Endothelial cell of umbilical vein (primary cell): ENCODE results near the gene DCK. TPM values are rescaled to one million over a fixed set of nuclear protein-coding genes. Genes with fewer than 3 reads are reported as not detected.
"Not testable (repeated sequence)": the region's sequence is repeated elsewhere in the genome, so short reads cannot be mapped to it uniquely, and the experiment has no call there.

Source experiments
- BruUV-seq: library from RNA; stranded (reverse); fragments of 400-500 nt; replicated peaks from 2 replicates; lab custom pipeline; 2021; lab: Mats Ljungman, UMichigan
- CTCF ChIA-PET: fragments of 300-600, 350-600 bp; sonication (Branson Sonifier 250); formaldehyde crosslinking; loops from one replicate; lab custom pipeline; 2021; ENCODE audit warnings: antibody characterized with exemption, inconsistent platforms; lab: Charles Lee
- POLR2A ChIA-PET: fragments of 300-600, 350-600 bp; sonication (Branson Sonifier 250); formaldehyde crosslinking; loops from one replicate; lab custom pipeline; 2021; ENCODE audit warnings: antibody characterized with exemption, inconsistent platforms; lab: Charles Lee
- DNase-seq: peaks from one replicate; pipeline ENCODE4 v3.0.0-alpha.2; 2011; ENCODE audit warnings: low read depth, low spot score
- FAIRE-seq: peaks from 2 replicates; lab custom pipeline; 2011; peaks lifted over from hg19 to GRCh38; lab: Jason Lieb, UNC
- H2AFZ ChIP-seq: 2 replicates; pipeline ENCODE4 v1.6.0; 2012; ENCODE audit warnings: low read depth, low read length, control low read depth, inconsistent platforms
- H3K27ac ChIP-seq: 2 replicates; pipeline ENCODE4 v1.5.1; 2011; ENCODE audit warnings: low read depth, mild to moderate bottlenecking, control low read depth, low read length, moderate library complexity; ENCODE audit not compliant: insufficient read depth
- H3K27me3 ChIP-seq, 2 experiments: 2 replicates each; pipeline versions ENCODE4 v1.6.0 to v1.6.1; 2011; ENCODE audit warnings: low read length in 2 of 2, mixed read lengths in 1 of 2; ENCODE audit not compliant: control insufficient read depth in 2 of 2, insufficient read depth in 2 of 2
- H3K36me3 ChIP-seq, 2 experiments: 2 replicates in 1 of 2; 3 replicates in 1 of 2; pipeline ENCODE4 v1.5.1; 2011; ENCODE audit warnings: low read length in 2 of 2, mild to moderate bottlenecking in 1 of 2, moderate library complexity in 1 of 2; ENCODE audit not compliant: control insufficient read depth in 2 of 2, insufficient read depth in 2 of 2; ENCODE audit errors: extremely low read depth in 1 of 2
- H3K4me1 ChIP-seq: 3 replicates; pipeline ENCODE4 v1.5.1; 2011; ENCODE audit warnings: mild to moderate bottlenecking, low read length; ENCODE audit not compliant: control insufficient read depth, insufficient read depth; ENCODE audit errors: extremely low read depth
- H3K4me2 ChIP-seq: 2 replicates; pipeline ENCODE4 v1.6.1; 2011; ENCODE audit warnings: low read length, control low read depth, mixed read lengths; ENCODE audit not compliant: insufficient read depth
- H3K4me3 ChIP-seq, 3 experiments: fragments of 200-600 bp in 1 of 3; sonication (generic), shearing (Covaris generic) in 1 of 3; replicated peaks in 1 of 3; 2 replicates each; pipeline ENCODE4 v1.5.1; 2011 to 2016; ENCODE audit warnings: control low read depth in 3 of 3, low read length in 3 of 3, mild to moderate bottlenecking in 2 of 3, inconsistent platforms in 1 of 3, low read depth in 1 of 3, moderate library complexity in 1 of 3; ENCODE audit not compliant: insufficient read depth in 1 of 3
- H3K79me2 ChIP-seq: 2 replicates; pipeline ENCODE4 v1.6.0; 2012; ENCODE audit warnings: low read length, inconsistent platforms; ENCODE audit not compliant: control insufficient read depth, insufficient read depth
- H3K9ac ChIP-seq: replicated peaks from 2 replicates; pipeline ENCODE3; 2011; ENCODE audit warnings: low read length, control low read depth; ENCODE audit not compliant: insufficient read depth; ENCODE audit errors: extremely low read depth
- H3K9me1 ChIP-seq: replicated peaks from 3 replicates; pipeline ENCODE4 v1.6.0; 2011; ENCODE audit warnings: mild to moderate bottlenecking, low read length; ENCODE audit not compliant: control insufficient read depth, insufficient read depth; ENCODE audit errors: extremely low read depth
- H3K9me3 ChIP-seq: replicated peaks from 2 replicates; pipeline ENCODE4 v1.5.1; 2012; ENCODE audit warnings: low read length, inconsistent platforms; ENCODE audit not compliant: control insufficient read depth, insufficient read depth
- H4K20me1 ChIP-seq: replicated peaks from 2 replicates; pipeline ENCODE3; 2011; ENCODE audit warnings: mild to moderate bottlenecking, low read length; ENCODE audit not compliant: control insufficient read depth, insufficient read depth; ENCODE audit errors: extremely low read depth
- EZH2 ChIP-seq: IDR thresholded peaks from 2 replicates; pipeline ENCODE4 v1.6.1; 2012; ENCODE audit warnings: borderline replicate concordance, low read depth, mild to moderate bottlenecking, moderate library complexity, low read length, inconsistent platforms; ENCODE audit not compliant: severe bottlenecking
- FOS ChIP-seq: IDR thresholded peaks from 2 replicates; pipeline ENCODE4 v1.6.1; 2011; ENCODE audit warnings: mild to moderate bottlenecking, low read length, moderate library complexity, borderline replicate concordance; ENCODE audit not compliant: insufficient read depth
- GATA2 ChIP-seq: IDR thresholded peaks from 2 replicates; pipeline ENCODE4 v1.7.0; 2011; ENCODE audit warnings: low read depth, mild to moderate bottlenecking, moderate library complexity, mixed read lengths, low read length; ENCODE audit not compliant: insufficient read length, insufficient read depth
- JUN ChIP-seq: IDR thresholded peaks from 2 replicates; pipeline ENCODE4 v1.6.1; 2011; ENCODE audit warnings: borderline replicate concordance, low read depth; ENCODE audit not compliant: insufficient read length, insufficient read depth
- MYC ChIP-seq: IDR thresholded peaks from one replicate; pipeline ENCODE4 v1.6.1; 2011; ENCODE audit warnings: mild to moderate bottlenecking, low read depth, low read length
- POLR2A ChIP-seq: IDR thresholded peaks from 2 replicates; pipeline ENCODE4 v1.6.1; 2012; ENCODE audit warnings: low read depth, mild to moderate bottlenecking, control low read depth, low read length
- POLR2AphosphoS5 ChIP-seq: IDR thresholded peaks from 2 replicates; pipeline ENCODE4 v1.6.1; 2012; ENCODE audit warnings: low read depth, mild to moderate bottlenecking, control low read depth, low read length, moderate library complexity; ENCODE audit not compliant: insufficient read depth
- dilution Hi-C: fragments of 300-500 bp; cut with MboI; formaldehyde crosslinking; loops from one replicate; pipeline ENCODE4 v1.15.0; 2019; ENCODE audit warnings: low sequenced_read_pairs; ENCODE audit not compliant: extremely low pct_ligation_motif_present
- intact Hi-C: fragments of 100-400 bp; cut with micrococcal nuclease; formaldehyde crosslinking; loops from one replicate; pipeline ENCODE4 v1.10.0; 2022
- polyA plus RNA-seq, 4 experiments: library from polyadenylated mRNA; depleted of rRNA in 3 of 4; stranded (reverse) in 3 of 4; unstranded in 1 of 4; fragments of >200 nt; gene quantifications; 2 replicates each; pipeline versions ENCODE4 v1.2.1 to v1.2.3, GENCODE V29; 2011 to 2012; ENCODE audit warnings: missing spikeins in 1 of 4
- total RNA-seq: library from RNA; stranded (reverse); gene quantifications from 2 replicates; pipeline ENCODE4 v1.2.3, GENCODE V29; 2021
- TF ChIP-seq, protein P1 (sequence below): IDR thresholded peaks from 2 replicates; pipeline ENCODE4 v1.6.1; 2011; ENCODE audit not compliant: insufficient read depth, insufficient read length
- TF ChIP-seq, protein P2 (sequence below), 2 donors: IDR thresholded peaks; 1 replicate in 1 of 2; 2 replicates in 1 of 2; pipeline ENCODE4 v1.5.1; 2011; ENCODE audit warnings: low read length in 2 of 2, mild to moderate bottlenecking in 2 of 2, moderate library complexity in 2 of 2, control low read depth in 1 of 2, inconsistent platforms in 1 of 2, low read depth in 1 of 2; ENCODE audit not compliant: insufficient read depth in 1 of 2; ENCODE audit errors: extremely low read depth in 1 of 2

Gene DCK
- total and polyA plus RNA-seq, 2 donors (not counting 3 experiments of a cell fraction or from before 2014, with no cell fraction given) = 4.8 to 19.9 TPM

DNA sequence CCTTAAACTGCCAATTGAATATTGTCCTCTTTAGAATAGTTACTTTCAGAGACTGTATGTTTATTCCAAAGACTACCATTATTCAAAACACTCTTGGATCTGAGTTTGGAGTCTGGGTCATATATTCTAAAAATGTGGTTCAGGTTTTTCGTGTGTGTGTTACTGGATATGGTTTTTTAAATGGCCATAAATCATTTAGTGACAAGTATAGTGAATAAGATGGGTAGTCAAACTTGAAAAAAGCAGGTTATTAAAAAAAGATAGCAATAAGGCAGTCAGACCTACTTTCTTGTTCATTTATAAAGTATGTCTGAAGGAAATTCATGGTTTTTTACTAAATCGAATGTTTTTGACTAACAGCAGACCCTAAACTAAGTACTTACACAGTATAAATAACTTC lies 59.3 kb downstream of the DCK start:
- no peak for FAIRE-seq
- intact Hi-C loops = no loop called here
- Histone ChIP-seq H4K20me1 (no peaks in the 10 kb centered on the region), H3K27me3 (no peaks in the 10 kb centered on the region), H3K36me3 (no peaks in the 10 kb centered on the region), H3K79me2 (no peaks in the 10 kb centered on the region), H3K9me1 (no peaks in the 10 kb centered on the region), H3K4me1 (no peaks in the 10 kb centered on the region), H3K4me2 (no peak overlapping the region), H3K27ac (no peak overlapping the region), H3K4me3 (no peak overlapping the region), H3K9me3 (no peaks in the 10 kb centered on the region), H3K9ac (no peak overlapping the region), H2AFZ (no peak overlapping the region)
- TF ChIP-seq POLR2AphosphoS5 = no peak
- no peak for TF ChIP-seq EZH2
- no peak for TF ChIP-seq FOS
- TF ChIP-seq GATA2 = no peak
- TF ChIP-seq JUN = no peak
- no peak for TF ChIP-seq POLR2A
- TF ChIP-seq, protein P1, sequence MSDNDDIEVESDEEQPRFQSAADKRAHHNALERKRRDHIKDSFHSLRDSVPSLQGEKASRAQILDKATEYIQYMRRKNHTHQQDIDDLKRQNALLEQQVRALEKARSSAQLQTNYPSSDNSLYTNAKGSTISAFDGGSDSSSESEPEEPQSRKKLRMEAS = no peak
- TF ChIP-seq, protein P2, sequence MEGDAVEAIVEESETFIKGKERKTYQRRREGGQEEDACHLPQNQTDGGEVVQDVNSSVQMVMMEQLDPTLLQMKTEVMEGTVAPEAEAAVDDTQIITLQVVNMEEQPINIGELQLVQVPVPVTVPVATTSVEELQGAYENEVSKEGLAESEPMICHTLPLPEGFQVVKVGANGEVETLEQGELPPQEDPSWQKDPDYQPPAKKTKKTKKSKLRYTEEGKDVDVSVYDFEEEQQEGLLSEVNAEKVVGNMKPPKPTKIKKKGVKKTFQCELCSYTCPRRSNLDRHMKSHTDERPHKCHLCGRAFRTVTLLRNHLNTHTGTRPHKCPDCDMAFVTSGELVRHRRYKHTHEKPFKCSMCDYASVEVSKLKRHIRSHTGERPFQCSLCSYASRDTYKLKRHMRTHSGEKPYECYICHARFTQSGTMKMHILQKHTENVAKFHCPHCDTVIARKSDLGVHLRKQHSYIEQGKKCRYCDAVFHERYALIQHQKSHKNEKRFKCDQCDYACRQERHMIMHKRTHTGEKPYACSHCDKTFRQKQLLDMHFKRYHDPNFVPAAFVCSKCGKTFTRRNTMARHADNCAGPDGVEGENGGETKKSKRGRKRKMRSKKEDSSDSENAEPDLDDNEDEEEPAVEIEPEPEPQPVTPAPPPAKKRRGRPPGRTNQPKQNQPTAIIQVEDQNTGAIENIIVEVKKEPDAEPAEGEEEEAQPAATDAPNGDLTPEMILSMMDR (IDR thresholded peaks at IDR 0.05; ENCODE audit: extremely low read depth in 1 of 2, insufficient read depth in 1 of 2, low read depth in 1 of 2, low read length in 2 of 2) = no peak
- no peak for TF ChIP-seq MYC
- no TSS peak for BruUV-seq
- CTCF ChIA-PET = no interaction called here
- POLR2A ChIA-PET = interaction anchor here (0.5 kb wide), 1 partner anchor 889 kb away, joined by 4 read pairs; no protein-coding TSS in a partner anchor
- no peak for DNase-seq
- dilution Hi-C loops = no loop called here

DNA sequence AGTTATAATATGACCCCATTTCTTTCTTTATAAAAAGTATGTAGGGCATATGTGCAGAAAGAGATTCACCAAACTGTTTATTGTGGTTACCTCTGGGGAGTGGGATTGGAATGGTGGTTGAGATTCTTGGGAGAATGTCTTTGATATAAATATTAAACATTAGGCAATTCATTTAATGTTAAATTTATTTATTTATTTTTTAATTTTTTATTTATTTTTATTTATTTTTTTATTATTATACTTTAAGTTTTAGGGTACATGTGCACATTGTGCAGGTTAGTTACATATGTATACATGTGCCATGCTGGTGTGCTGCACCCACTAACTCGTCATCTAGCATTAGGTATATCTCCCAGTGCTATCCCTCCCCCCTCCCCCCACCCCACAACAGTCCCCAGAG lies 60.2 kb downstream of the DCK start:
- H3K4me1 ChIP-seq, BruUV-seq, H3K79me2 ChIP-seq, H3K4me3 ChIP-seq, POLR2A ChIA-PET, H3K27ac ChIP-seq, H3K9me1 ChIP-seq, DNase-seq, H3K9me3 ChIP-seq, H3K27me3 ChIP-seq, H4K20me1 ChIP-seq, FAIRE-seq, CTCF ChIA-PET, H2AFZ ChIP-seq, H3K4me2 ChIP-seq, H3K9ac ChIP-seq, H3K36me3 ChIP-seq, intact Hi-C loops, dilution Hi-C loops: not testable (repeated sequence)

DNA sequence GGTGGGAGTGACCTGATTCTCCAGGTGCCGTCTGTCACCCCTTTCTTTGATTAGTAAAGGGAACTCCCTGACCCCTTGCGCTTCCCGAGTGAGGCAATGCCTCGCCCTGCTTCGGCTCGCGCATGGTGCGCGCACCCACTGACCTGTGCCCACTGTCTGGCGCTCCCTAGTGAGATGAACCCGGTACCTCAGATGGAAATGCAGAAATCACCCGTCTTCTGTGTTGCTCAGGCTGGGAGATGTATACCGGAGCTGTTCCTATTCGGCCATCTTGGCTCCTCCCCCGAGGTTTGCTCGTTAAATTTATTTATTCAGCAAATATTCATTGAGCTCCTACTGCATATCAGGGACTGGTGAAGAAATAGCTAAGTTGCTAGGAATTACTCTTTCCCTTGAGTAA lies 66.1 kb downstream of the DCK start:
- dilution Hi-C loops, H3K4me1 ChIP-seq, FAIRE-seq, H2AFZ ChIP-seq, H3K79me2 ChIP-seq, H3K9me1 ChIP-seq, BruUV-seq, H3K9me3 ChIP-seq, H3K9ac ChIP-seq, H3K4me3 ChIP-seq, H4K20me1 ChIP-seq, H3K4me2 ChIP-seq, POLR2A ChIA-PET, CTCF ChIA-PET, intact Hi-C loops, H3K27me3 ChIP-seq, H3K36me3 ChIP-seq, H3K27ac ChIP-seq, DNase-seq: not testable (repeated sequence)
